Spinal cord (tissue), 10 donors: ENCODE measurements around the gene MDFIC. TPM values are rescaled to one million over a fixed set of nuclear protein-coding genes. Genes with fewer than 3 reads are reported as not detected.

Source experiments
- DNase-seq, 6 donors: peaks; one replicate each; pipeline versions ENCODE4 v3.0.0 to v3.0.0-alpha.2; 2013 to 2015; ENCODE audit warnings: low spot score in 6 of 6, low read depth in 4 of 6
- H3K27ac ChIP-seq: one replicate; pipeline ENCODE4 v1.5.1; 2013; ENCODE audit warnings: low read depth, low read length, control low read depth
- H3K27me3 ChIP-seq: one replicate; pipeline ENCODE4 v1.6.1; 2013; ENCODE audit warnings: low read length; ENCODE audit not compliant: control insufficient read depth, insufficient read depth
- H3K36me3 ChIP-seq: one replicate; pipeline ENCODE4 v1.6.1; 2013; ENCODE audit warnings: low read length; ENCODE audit not compliant: control insufficient read depth, insufficient read depth
- H3K4me1 ChIP-seq: one replicate; pipeline ENCODE4 v1.6.1; 2013; ENCODE audit warnings: low read length; ENCODE audit not compliant: control insufficient read depth, insufficient read depth
- H3K4me3 ChIP-seq: one replicate; pipeline ENCODE4 v1.5.1; 2013; ENCODE audit warnings: low read depth, low read length, control low read depth
- H3K9me3 ChIP-seq: one replicate; pipeline ENCODE4 v1.6.1; 2013; ENCODE audit warnings: low read length; ENCODE audit not compliant: control insufficient read depth, insufficient read depth
- WGBS: methylation state at CpG from one replicate; pipeline ENCODE4 v1.1.5; 2013; ENCODE audit warnings: missing lambda C conversion rate; ENCODE audit not compliant: insufficient coverage; 5-methylcytosine and 5-hydroxymethylcytosine counted together
- polyA plus RNA-seq, 2 donors: library from polyadenylated mRNA; unstranded; fragments of 120-200 nt; gene quantifications; one replicate each; pipeline ENCODE4 v1.2.1, GENCODE V29; 2013; ENCODE audit not compliant: insufficient read length in 2 of 2
- total RNA-seq, 2 donors: library from RNA; depleted of rRNA in 1 of 2; stranded (reverse); fragments of 120-200 nt in 1 of 2; fragments of >200 nt in 1 of 2; gene quantifications; one replicate each; pipeline versions ENCODE4 v1.2.3 to v1.2.4, GENCODE V29; 2013 to 2014
- donor health status: healthy.

The MDFIC gene
- total and polyA plus RNA-seq, 4 donors = 16.9 to 94.8 (median 28.2) TPM

- Histone ChIP-seq H3K27me3 (no peaks in the 10 kb centered on the region), H3K27ac (no peak overlapping the region), H3K4me1 (no peaks in the 10 kb centered on the region), H3K9me3 (no peaks in the 10 kb centered on the region), H3K36me3 (no peaks in the 10 kb centered on the region), H3K4me3 (no peak overlapping the region)
- DNase-seq = peak in 1 of 6 donors; percentile 2
- no CpG with 5 or more reads among the region's 1 CpG for WGBS
Measured at GRCh38 chr7:114977277-114977676, 55.4 kb downstream of the MDFIC start.

DNA sequence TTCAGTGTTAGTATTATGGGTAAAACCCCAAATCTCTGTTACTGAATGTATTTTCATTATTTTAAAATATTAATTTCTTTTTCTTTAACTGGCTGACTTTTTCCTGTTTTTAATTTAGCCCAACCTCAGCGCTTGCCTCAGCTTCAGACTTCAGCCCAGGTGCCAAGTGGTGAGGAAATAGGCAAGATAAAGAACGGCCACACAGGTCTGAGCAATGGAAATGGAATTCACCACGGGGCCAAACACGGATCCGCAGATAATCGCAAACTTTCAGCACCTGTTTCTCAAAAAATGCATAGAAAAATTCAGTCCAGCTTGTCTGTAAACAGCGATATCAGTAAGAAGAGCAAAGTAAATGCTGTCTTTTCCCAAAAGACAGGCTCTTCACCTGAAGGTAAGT lies 57.5 kb downstream of the MDFIC start:
- H3K36me3 ChIP-seq = no peaks in the 10 kb centered on the region
- H3K4me1 ChIP-seq = no peaks in the 10 kb centered on the region
- H3K9me3 ChIP-seq = no peaks in the 10 kb centered on the region
- no peak overlapping the region for H3K4me3 ChIP-seq
- WGBS = 92% methylated on average over 7 of the region's 7 CpGs
- no peaks in the 10 kb centered on the region for H3K27me3 ChIP-seq
- DNase-seq = no peak
- no peak overlapping the region for H3K27ac ChIP-seq

GRCh38 chr7:114979803-114980507 lies 58.1 kb downstream of the MDFIC start:
- whole genome bisulfite sequencing = 100% methylated on average over 2 of the region's 4 CpGs
- Histone ChIP-seq H3K4me3 (no peak overlapping the region), H3K27ac (no peak overlapping the region)

DNA sequence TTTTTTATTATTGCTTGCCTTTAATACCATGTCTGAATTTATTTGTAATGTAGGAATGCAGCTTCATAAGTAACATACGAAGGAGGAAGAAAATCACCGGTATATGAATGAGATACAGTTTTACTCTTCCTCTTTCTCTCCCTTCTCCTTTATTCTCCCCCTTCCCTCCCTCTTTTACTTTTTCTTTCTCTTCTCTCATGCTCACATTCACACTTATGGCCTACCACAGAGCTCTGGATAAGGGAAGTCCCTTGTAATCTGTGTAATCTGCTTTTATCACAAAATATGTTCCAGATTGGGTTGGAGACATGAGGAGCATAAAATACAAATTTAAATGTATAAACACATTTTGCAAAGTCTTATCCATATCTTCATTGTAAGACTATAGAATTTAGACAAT lies 59.4 kb downstream of the MDFIC start:
- H3K27me3 ChIP-seq = no peaks in the 10 kb centered on the region
- H3K4me3 ChIP-seq = no peak overlapping the region
- H3K27ac ChIP-seq = no peak overlapping the region
- no peak for DNase-seq
- no peaks in the 10 kb centered on the region for H3K4me1 ChIP-seq
- no peaks in the 10 kb centered on the region for H3K36me3 ChIP-seq
- H3K9me3 ChIP-seq = no peaks in the 10 kb centered on the region
- WGBS = no CpG with 5 or more reads among the region's 2 CpGs

More at GRCh38 chr7:114979803-114980507, 58.1 kb downstream of the MDFIC start:
- Histone ChIP-seq H3K36me3 (no peaks in the 10 kb centered on the region), H3K9me3 (no peaks in the 10 kb centered on the region), H3K4me1 (no peaks in the 10 kb centered on the region), H3K27me3 (no peaks in the 10 kb centered on the region)
- DNase-seq = no peak

DNA sequence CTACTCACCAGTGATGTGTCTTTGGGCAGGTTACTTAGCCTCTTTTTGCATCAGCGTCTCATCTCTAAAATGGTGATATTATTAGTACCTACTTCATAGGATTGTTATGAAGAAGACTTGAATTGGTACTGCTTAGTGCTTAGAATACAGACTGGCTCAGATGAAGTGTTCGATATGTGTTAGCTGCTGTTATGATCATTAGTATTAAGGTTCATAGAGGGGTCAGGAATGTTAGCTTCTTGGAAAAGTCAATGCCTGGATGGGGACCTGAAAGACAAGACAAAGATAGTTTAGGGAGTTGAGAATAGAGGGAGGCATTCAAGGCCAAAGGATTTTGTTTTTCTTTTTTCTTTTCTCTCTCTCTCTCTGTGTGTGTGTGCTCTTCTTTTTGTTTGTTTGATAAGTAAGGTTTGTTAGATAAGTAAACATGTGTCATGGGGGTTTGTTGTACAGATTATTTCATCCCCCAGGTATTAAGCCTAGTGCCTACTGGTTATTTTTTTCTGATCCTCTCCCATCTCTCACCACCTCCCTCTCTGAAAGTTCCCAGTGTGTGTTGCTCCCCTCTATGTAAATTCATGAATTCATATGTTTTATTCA lies 63.3 kb downstream of the MDFIC start:
- no peaks in the 10 kb centered on the region for H3K36me3 ChIP-seq
- H3K4me3 ChIP-seq = no peak overlapping the region
- DNase-seq = no peak
- H3K9me3 ChIP-seq = no peaks in the 10 kb centered on the region
- no peaks in the 10 kb centered on the region for H3K4me1 ChIP-seq
- no peak overlapping the region for H3K27ac ChIP-seq
- 100% methylated on average over 1 of the region's 2 CpGs for WGBS
- no peaks in the 10 kb centered on the region for H3K27me3 ChIP-seq

GRCh38 chr7:114986190-114987180 lies 64.6 kb downstream of the MDFIC start:
- no peak for DNase-seq
- Histone ChIP-seq H3K9me3 (no peaks in the 10 kb centered on the region), H3K27me3 (no peaks in the 10 kb centered on the region), H3K27ac (no peak overlapping the region), H3K4me3 (no peak overlapping the region), H3K4me1 (no peaks in the 10 kb centered on the region), H3K36me3 (no peaks in the 10 kb centered on the region)
- WGBS = no CpG with 5 or more reads among the region's 3 CpGs

GRCh38 chr7:114988026-114988425 lies 66.1 kb downstream of the MDFIC start:
- H3K27me3 ChIP-seq = no peaks in the 10 kb centered on the region
- H3K4me1 ChIP-seq = no peaks in the 10 kb centered on the region
- H3K9me3 ChIP-seq = no peaks in the 10 kb centered on the region
- no peak for DNase-seq
- no CpG with 5 or more reads among the region's 1 CpG for WGBS
- H3K36me3 ChIP-seq = no peaks in the 10 kb centered on the region
- H3K4me3 ChIP-seq = no peak overlapping the region
- H3K27ac ChIP-seq = no peak overlapping the region

DNA sequence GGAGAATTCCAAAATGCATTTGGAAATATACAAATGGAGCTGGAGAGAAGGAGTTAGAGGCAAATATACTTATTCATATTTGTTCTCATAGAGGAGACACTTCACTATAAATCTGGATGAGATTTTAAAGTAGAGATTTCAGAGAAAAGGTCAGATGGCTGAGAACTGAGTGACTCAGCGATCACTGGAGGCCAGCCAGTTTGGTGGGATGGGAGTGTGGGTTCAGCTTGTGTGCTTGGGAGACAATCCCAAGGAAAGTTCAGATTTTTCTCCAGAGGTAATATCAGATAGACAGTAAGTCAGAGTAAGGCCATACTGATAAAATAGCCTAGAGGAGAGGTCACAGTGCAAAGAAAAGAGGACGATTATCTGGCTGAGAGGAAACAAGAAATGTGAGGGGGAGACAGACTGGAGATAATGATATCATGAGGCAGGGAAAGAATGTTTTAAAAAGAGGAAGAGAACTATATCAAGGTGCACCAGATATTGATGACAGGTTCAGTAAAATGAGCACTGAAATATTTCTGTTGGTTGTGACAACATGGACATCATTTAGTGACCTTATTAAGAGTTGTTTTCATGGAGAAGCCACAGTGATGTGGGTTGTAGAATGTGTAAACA lies 67.0 kb downstream of the MDFIC start:
- Histone ChIP-seq H3K27me3 (no peaks in the 10 kb centered on the region), H3K36me3 (no peaks in the 10 kb centered on the region), H3K27ac (no peak overlapping the region), H3K4me3 (no peak overlapping the region), H3K9me3 (no peaks in the 10 kb centered on the region), H3K4me1 (no peaks in the 10 kb centered on the region)
- WGBS = 90% methylated on average over 2 of the region's 2 CpGs
- no peak for DNase-seq

DNA sequence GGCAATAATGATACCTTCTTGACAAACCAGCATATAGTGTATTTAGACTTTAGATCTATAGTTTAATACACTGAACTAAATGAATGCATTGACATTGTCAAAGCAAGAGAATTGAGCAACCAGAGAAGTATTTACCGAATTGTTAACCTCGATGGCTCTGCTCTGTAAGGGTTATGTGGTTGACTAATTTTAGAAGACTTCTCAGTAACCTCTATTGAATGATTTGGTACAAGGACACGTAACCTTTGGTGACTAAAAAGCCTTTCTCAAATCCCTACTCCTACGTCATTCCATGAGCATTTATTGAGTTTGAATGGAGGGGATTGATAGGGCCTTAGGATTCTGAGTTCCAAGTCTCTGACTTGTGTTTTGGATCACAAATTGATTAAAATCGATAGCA lies 67.6 kb downstream of the MDFIC start:
- H3K27ac ChIP-seq = no peak overlapping the region
- no peaks in the 10 kb centered on the region for H3K27me3 ChIP-seq
- DNase-seq = no peak
- WGBS = no CpG with 5 or more reads among the region's 5 CpGs
- H3K4me1 ChIP-seq = no peaks in the 10 kb centered on the region
- H3K9me3 ChIP-seq = no peaks in the 10 kb centered on the region
- no peaks in the 10 kb centered on the region for H3K36me3 ChIP-seq
- no peak overlapping the region for H3K4me3 ChIP-seq
